GM21717 (cell line): ENCODE results near the gene EHD1.

Source experiments
- ATAC-seq: cut with Tn5 transposase; IDR thresholded peaks from one replicate; pipeline ENCODE4 v1.9.1; 2021; ENCODE audit warnings: mild to moderate bottlenecking, moderate library complexity; ENCODE audit not compliant: unreplicated experiment

The EHD1 gene

GRCh38 chr11:64875369-64876228 lies 2.8 kb downstream of the EHD1 start:
- no peak for ATAC-seq

DNA sequence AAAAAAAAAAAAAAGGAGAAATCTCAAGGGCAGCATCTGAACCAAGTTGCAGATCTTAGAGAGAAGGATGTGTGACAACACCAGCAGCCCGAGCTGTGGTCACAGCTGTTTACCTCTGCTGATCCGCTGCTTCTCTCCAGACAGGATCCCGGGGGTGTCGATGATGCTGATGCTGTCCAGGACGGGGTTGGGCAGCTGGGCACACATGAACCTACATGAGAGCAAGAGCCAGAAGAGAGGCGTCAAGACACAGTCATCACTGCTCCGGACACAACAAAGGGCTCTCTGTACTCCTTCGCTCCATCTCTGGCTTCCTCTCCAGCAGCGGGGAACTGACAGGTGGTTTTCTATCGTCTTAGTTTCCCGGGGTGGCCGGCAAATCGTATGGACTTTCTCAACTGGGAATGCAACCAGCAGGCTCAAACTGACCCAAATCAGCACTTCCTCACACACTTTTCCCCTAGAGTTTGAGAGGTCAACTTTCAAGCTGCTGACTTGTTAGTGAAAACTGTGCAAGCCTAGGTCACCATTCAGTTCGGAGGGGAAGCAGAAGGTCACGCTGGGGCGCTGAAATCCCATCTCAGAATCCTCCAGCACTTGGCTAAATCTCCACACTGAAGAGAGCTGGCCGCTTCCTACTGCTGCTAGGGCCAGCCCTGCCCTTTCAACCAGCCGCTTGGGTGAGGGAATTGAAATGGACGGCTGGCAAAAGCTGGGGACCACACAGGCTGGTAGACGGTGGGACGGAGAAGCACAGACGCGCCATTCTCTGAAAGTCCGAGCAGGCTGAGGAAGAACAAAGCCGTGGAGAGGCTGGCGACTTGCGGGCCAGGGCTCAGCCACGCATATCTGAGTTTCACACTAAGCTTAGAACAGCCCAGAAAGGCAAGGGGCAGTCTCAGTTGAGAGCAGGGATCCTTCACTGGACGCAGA lies 3.8 kb downstream of the EHD1 start:
- no peak for ATAC-seq

DNA sequence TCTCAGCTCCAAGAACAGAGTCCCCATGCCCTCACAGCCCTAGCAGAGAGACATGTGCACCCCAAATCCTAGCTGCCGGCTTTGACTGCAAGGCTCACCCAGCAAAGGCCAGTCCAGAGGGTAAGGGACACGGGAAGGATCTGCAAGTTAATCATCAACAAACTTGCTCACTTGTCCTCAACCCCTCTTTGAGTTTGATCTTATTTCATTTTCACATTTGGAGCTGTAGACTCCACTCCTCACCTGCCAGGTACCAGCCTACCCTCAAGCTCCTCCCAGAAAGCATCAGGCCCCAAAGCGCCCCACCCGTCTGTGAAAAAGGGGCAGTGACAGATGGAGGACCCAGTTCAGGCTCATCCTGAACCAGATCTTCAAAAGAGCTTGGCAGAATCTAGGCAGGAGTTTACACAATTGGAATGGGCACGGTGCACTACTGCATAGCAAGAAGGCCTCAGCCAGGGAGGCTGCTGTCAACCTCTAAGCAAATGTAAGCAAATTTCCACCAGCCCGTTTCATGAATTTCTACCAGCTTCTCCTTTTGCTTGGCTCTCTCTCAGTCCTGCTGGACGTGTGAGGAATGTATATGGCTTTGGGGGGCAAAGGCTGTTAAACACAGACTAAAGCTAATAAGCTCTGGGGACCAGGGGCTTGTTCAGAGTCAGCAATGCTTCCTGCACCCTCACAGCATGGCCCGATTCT lies 5.5 kb downstream of the EHD1 start:
- no peak for ATAC-seq

DNA sequence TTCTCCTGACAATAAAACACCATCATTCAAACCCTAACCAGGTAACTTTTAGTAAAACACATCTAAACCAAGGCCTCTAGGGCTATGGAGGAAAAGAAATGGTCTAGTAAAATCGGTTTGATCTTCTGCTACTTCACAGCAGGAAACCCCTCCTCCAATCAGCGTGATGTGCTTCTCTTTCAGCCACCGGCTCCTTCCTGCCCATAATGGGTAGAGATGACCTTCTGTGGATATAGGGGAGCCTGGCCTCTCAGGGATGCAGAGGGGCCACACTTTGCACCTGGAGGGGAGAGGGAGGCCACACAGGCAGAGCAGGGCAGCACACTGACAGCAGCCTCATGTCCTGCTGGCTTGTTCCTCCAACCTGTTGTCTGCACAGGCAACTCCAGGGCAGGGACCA lies 6.9 kb downstream of the EHD1 start:
- no peak for ATAC-seq

GRCh38 chr11:64870893-64871466 lies 7.4 kb downstream of the EHD1 start:
- ATAC-seq = no peak

DNA sequence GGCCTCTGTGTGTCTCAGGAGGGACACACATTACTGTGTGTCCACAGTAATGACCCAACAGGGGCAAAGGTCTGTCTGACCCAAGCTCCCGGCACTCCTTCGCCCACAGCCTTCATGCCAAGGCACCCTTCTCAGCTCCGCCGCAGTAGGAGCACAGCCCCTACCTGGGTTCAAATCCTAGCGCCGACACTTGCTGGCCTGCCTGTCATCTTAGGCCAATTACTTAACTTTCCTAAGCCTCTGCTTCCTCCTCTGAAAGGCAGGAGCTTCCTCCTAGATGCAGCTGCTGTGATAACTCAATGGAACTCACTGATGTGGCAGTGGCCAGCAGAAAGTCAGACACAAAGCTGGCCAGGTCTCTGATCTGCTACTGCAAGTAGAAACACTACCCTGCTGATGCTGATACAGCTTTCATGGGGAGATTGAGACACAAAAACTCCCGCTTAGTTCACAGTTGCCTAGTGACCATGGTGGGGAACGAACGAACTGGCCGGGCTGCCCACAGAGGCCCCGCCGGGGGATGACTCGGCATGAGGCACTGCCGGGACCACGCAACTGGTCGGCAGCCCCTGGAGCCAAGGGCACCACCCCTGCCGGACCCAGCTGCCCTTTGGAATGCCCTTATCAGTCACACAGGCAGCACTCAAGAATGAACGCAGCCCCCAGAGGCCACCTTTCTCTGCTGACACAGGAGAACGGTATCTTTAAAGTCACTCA lies 8.1 kb downstream of the EHD1 start:
- no peak for ATAC-seq

- ATAC-seq = no peak
These were observed 8.7 kb downstream of the EHD1 start for GRCh38 chr11:64869571-64870175.

- no peak for ATAC-seq
These were observed 9.4 kb downstream of the EHD1 start for GRCh38 chr11:64868904-64869570.

DNA sequence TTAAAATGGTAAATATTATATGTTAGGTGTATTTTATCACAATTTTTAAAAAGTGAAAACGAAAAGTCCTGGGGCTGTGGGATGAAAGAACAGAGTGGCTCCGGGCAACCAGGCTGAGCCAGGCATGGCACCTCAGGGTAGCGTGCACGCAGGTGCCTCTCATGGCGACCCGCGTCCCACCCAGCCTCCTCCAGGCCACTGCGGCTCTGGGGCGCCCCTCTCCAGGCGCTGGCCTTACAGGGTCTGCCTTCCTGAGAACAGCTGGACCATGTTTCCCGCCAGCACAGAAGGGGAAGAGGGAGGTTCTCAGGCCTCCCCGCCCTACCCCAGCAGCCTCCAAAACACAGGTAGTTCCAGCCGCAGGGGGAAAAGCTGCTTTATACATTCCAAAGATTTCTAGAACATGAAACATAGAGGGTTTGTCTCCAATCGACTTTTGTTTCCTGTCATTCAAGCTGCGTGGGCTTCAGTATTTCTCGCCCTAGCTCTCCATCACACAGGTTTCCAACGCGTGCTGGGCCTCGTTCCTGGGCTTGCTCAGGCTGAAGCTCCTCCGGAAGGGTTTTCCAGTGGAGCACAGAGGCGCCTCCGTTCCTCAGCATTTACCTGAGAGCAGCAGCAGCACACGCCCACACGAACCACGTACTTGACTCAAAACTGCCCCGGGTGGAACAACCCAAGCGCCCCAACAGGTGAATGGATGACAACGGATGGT lies 10.5 kb downstream of the EHD1 start:
- no peak for ATAC-seq

DNA sequence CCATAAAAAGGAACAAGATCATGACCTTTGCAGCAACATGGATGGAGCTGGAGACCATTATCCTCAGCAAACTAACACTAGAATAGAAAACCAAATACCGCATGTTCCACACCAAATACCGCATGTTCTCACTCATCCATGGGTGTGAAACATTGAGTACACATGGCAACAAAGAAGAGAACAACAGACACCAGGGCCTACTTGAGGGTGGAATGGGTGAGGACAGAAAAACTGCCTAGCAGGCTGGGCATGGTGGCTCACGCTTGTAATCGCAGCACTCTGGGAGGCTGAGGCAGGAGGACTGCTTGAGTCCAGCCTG lies 12.3 kb downstream of the EHD1 start:
- ATAC-seq = no peak

DNA sequence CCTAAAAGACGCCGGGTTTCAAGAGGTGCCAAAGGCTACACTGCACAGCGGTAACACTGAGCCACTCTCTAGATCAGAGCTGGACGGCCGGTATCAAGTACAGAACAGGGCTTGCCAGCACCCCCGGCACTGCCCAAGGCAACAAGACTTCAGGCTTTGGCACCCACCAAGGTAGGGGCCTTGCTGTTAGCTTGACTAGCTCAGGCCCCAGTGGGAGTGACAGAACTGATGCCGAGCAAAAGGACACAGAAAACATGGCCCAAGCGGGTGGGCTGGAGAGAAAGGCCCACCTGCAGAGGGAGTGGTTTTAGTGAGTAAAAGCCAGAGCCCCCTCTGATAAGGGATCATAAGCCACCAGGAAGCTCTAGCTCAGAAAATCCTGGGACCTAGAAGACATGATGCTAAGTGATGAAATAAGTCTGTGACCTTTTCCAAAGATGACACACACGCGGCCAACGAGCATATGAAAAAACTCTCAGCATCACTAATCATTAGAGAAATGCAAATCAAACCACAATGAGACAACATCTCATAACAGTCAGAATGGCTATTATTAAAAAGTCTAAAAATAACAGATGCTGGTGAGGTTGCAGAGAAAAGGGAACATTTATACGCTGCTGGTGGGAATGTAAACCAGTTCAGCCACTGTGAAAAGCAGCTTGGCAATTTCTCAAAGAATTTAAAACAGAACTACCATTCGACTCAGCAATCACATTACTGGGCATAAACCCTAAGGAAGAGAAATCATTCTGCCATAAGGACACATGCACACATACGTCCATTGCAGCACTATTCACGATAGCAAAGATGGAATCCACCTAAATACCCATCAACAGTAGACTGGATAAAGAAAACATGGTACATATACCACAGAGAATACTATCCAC lies 12.9 kb downstream of the EHD1 start:
- no peak for ATAC-seq

GRCh38 chr11:64864473-64865285 lies 13.7 kb downstream of the EHD1 start:
- no peak for ATAC-seq

DNA sequence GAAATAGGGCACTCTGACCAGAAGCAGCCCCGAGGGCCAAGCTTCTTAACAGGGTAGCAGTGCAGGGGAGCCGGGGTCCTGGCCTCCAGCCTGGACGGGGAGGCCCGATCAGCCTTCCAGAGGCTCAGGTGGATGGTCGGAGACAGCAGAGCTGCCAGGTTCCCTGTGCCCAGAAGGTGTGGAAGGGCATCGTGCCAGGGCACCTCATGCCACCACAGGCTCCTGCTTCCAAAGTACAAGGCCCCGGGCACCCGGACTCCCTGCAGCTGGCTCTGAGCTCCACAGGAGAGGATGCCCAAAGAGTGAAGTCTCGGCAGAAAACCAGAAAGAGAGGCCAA lies 14.3 kb downstream of the EHD1 start:
- no peak for ATAC-seq

GRCh38 chr11:64863391-64864060 lies 14.9 kb downstream of the EHD1 start:
- no peak for ATAC-seq

DNA sequence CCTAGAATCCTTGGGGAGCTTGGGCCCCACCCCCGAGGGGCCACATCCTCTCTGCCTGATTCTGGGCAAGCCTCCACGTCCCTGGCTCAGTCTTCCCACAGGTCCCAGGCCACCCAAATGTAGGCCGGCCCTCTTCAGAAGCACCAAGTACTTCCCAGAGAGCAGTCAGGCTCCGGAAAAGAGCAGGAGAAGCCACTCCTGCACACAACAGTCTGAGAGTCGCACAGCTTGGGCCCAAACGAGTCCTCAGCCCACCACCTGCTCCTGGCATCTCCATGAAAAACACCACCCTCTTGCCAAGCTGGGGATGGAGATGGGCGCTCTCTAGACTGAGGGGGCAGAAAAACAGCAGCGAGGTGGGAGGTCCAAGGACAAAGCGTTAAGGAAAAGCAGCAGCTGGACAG lies 15.4 kb downstream of the EHD1 start:
- no peak for ATAC-seq

GRCh38 chr11:64861227-64861975 lies 17.0 kb downstream of the EHD1 start:
- ATAC-seq = no peak
